ENCODE data around the gene PALM. TPM values are rescaled to one million over a fixed set of nuclear protein-coding genes. Genes with fewer than 3 reads are reported as not detected.

Gene PALM
- total and polyA plus RNA-seq, 2 experiments from 2014 or later = 22.1 to 27.2 TPM

GRCh38 chr19:723247-723646 is 14.5 kb downstream of the PALM start:
- Histone ChIP-seq H3K9me3 (ENCODE audit: low read depth) (no peaks in the 10 kb centered on the region), H3K36me3 (replicated peaks; ENCODE audit: insufficient read depth, low read depth) (no peaks in the 10 kb centered on the region), H3K79me2 (peaks cover 31% of the 10 kb centered on the region), H3K4me1 (ENCODE audit: insufficient read depth) (no peaks in the 10 kb centered on the region), H4K20me1 (ENCODE audit: insufficient read depth, poor library complexity, severe bottlenecking) (peaks cover 3% of the 10 kb centered on the region), H3K27me3 (no peaks in the 10 kb centered on the region), H3K4me2 (no peak overlapping the region), H3K27ac (no peak overlapping the region), H3K9me2 (replicated peaks; ENCODE audit: insufficient read depth) (no peaks in the 10 kb centered on the region), H2AFZ (no peak overlapping the region), H3K4me3 (no peak overlapping the region)
- TF ChIP-seq EZH2phosphoT487 (IDR thresholded peaks at IDR 0.05; ENCODE audit: low read depth, severe bottlenecking, unreplicated experiment) = no peak
- TF ChIP-seq CTCF (IDR thresholded peaks at IDR 0.05; ENCODE audit: poor library complexity) = no peak
- TF ChIP-seq EZH2 (IDR thresholded peaks at IDR 0.05; ENCODE audit: borderline replicate concordance) = no peak
- WGBS (ENCODE audit: low lambda C conversion rate, missing lambda C conversion rate) = 88% methylated on average over 13 of the region's 13 CpGs
- DNase-seq (ENCODE audit: low spot score) = no peak

- Histone ChIP-seq H3K4me2 (no peak overlapping the region), H2AFZ (no peak overlapping the region), H3K4me1 (ENCODE audit: insufficient read depth) (no peaks in the 10 kb centered on the region), H3K27ac (no peak overlapping the region), H3K9me2 (replicated peaks; ENCODE audit: insufficient read depth) (no peaks in the 10 kb centered on the region), H3K79me2 (peaks cover 27% of the 10 kb centered on the region), H3K27me3 (no peaks in the 10 kb centered on the region), H3K36me3 (replicated peaks; ENCODE audit: insufficient read depth, low read depth) (no peaks in the 10 kb centered on the region), H3K4me3 (no peak overlapping the region), H4K20me1 (ENCODE audit: insufficient read depth, poor library complexity, severe bottlenecking) (no peaks in the 10 kb centered on the region), H3K9me3 (ENCODE audit: low read depth) (no peaks in the 10 kb centered on the region)
- no peak for TF ChIP-seq EZH2 (IDR thresholded peaks at IDR 0.05; ENCODE audit: borderline replicate concordance)
- no peak for TF ChIP-seq CTCF (IDR thresholded peaks at IDR 0.05; ENCODE audit: poor library complexity)
- no peak for TF ChIP-seq EZH2phosphoT487 (IDR thresholded peaks at IDR 0.05; ENCODE audit: low read depth, severe bottlenecking, unreplicated experiment)
- no peak for DNase-seq (ENCODE audit: low spot score)
- WGBS (ENCODE audit: low lambda C conversion rate, missing lambda C conversion rate) = 93% methylated on average over 18 of the region's 18 CpGs
These were observed 15.0 kb downstream of the PALM start for GRCh38 chr19:723714-724113.

GRCh38 chr19:725461-726089 is 16.8 kb downstream of the PALM start:
- Histone ChIP-seq H3K79me2 (peaks cover 17% of the 10 kb centered on the region), H3K9me2 (replicated peaks; ENCODE audit: insufficient read depth) (no peaks in the 10 kb centered on the region), H3K27me3 (no peaks in the 10 kb centered on the region), H3K27ac (no peak overlapping the region), H2AFZ (no peak overlapping the region), H3K4me1 (ENCODE audit: insufficient read depth) (no peaks in the 10 kb centered on the region), H3K4me2 (no peak overlapping the region), H3K4me3 (no peak overlapping the region), H3K9me3 (ENCODE audit: low read depth) (no peaks in the 10 kb centered on the region), H4K20me1 (ENCODE audit: insufficient read depth, poor library complexity, severe bottlenecking) (no peaks in the 10 kb centered on the region), H3K36me3 (replicated peaks; ENCODE audit: insufficient read depth, low read depth) (no peaks in the 10 kb centered on the region)
- WGBS (ENCODE audit: low lambda C conversion rate, missing lambda C conversion rate) = 94% methylated on average over 13 of the region's 13 CpGs
- no peak for TF ChIP-seq EZH2phosphoT487 (IDR thresholded peaks at IDR 0.05; ENCODE audit: low read depth, severe bottlenecking, unreplicated experiment)
- no peak for TF ChIP-seq EZH2 (IDR thresholded peaks at IDR 0.05; ENCODE audit: borderline replicate concordance)
- TF ChIP-seq CTCF (IDR thresholded peaks at IDR 0.05; ENCODE audit: poor library complexity) = no peak
- no peak for DNase-seq (ENCODE audit: low spot score)
